Occipital lobe (tissue), 2 donors: ENCODE data around the gene WSB2. TPM values are rescaled to one million over a fixed set of nuclear protein-coding genes. Genes with fewer than 3 reads are reported as not detected.
"Not testable (repeated sequence)": the region's sequence is repeated elsewhere in the genome, so short reads cannot be mapped to it uniquely, and the experiment has no call there.

ENCODE experiments used
- DNase-seq: peaks from one replicate; lab custom pipeline; 2025; lab: John Stamatoyannopoulos, UW
- total RNA-seq: library from RNA; depleted of rRNA; stranded (reverse); fragments of >200 nt; gene quantifications from one replicate; pipeline ENCODE4 v1.2.3, GENCODE V29; 2014

The WSB2 gene
- 415 TPM for total RNA-seq

- DNase-seq: peak; percentile 73
These were observed at the start of gene WSB2 for GRCh38 chr12:118061011-118061872. TSS of gene WSB2 (minus strand) at chr12:118061179. CDS start at chr12:118061048, 131 bp downstream.

- no peak for DNase-seq
These were observed 48.1 kb upstream of the WSB2 start for GRCh38 chr12:118109088-118109487.

GRCh38 chr12:118107694-118108093, 46.7 kb upstream of the WSB2 start:
- DNase-seq: no peak

- DNase-seq: no peak
These were observed 46.0 kb upstream of the WSB2 start for GRCh38 chr12:118107011-118107410.

- peak; percentile 17 for DNase-seq
These were observed 42.8 kb upstream of the WSB2 start, which contains the start of gene VSIG10 for GRCh38 chr12:118103601-118104382. TSS of gene VSIG10 (minus strand) at chr12:118104011. CDS start at chr12:118103671, 340 bp downstream.

GRCh38 chr12:118103201-118103600, 42.2 kb upstream of the WSB2 start:
- no peak for DNase-seq

- DNase-seq: no peak
These were observed 41.6 kb upstream of the WSB2 start for GRCh38 chr12:118102609-118103008.

- no peak for DNase-seq
These were observed 41.1 kb upstream of the WSB2 start for GRCh38 chr12:118102070-118102469.

GRCh38 chr12:118101051-118101450, 40.1 kb upstream of the WSB2 start:
- DNase-seq: no peak

- DNase-seq: no peak
These were observed 38.1 kb upstream of the WSB2 start for GRCh38 chr12:118098911-118099671.

- no peak for DNase-seq
These were observed 37.4 kb upstream of the WSB2 start for GRCh38 chr12:118098401-118098800.

- DNase-seq: no peak
These were observed 33.1 kb upstream of the WSB2 start for GRCh38 chr12:118094039-118094438.

GRCh38 chr12:118089782-118090181, 28.8 kb upstream of the WSB2 start:
- no peak for DNase-seq

GRCh38 chr12:118082161-118082560, 21.2 kb upstream of the WSB2 start:
- DNase-seq: no peak

- DNase-seq: not testable (repeated sequence)
These were observed 20.5 kb upstream of the WSB2 start for GRCh38 chr12:118081521-118081920.

- no peak for DNase-seq
These were observed 12.8 kb upstream of the WSB2 start for GRCh38 chr12:118073768-118074167.

- DNase-seq: no peak
These were observed 9.7 kb upstream of the WSB2 start for GRCh38 chr12:118070650-118071049.

GRCh38 chr12:118068445-118068844, 7.5 kb upstream of the WSB2 start:
- no peak for DNase-seq

GRCh38 chr12:118065380-118065779, 4.4 kb upstream of the WSB2 start:
- no peak for DNase-seq

- no peak for DNase-seq
These were observed 3.6 kb upstream of the WSB2 start for GRCh38 chr12:118064608-118065007.

GRCh38 chr12:118063576-118064391, 2.8 kb upstream of the WSB2 start:
- no peak for DNase-seq
